ENCODE measurements around the gene SSTR4.

- TF ChIP-seq, protein P1, sequence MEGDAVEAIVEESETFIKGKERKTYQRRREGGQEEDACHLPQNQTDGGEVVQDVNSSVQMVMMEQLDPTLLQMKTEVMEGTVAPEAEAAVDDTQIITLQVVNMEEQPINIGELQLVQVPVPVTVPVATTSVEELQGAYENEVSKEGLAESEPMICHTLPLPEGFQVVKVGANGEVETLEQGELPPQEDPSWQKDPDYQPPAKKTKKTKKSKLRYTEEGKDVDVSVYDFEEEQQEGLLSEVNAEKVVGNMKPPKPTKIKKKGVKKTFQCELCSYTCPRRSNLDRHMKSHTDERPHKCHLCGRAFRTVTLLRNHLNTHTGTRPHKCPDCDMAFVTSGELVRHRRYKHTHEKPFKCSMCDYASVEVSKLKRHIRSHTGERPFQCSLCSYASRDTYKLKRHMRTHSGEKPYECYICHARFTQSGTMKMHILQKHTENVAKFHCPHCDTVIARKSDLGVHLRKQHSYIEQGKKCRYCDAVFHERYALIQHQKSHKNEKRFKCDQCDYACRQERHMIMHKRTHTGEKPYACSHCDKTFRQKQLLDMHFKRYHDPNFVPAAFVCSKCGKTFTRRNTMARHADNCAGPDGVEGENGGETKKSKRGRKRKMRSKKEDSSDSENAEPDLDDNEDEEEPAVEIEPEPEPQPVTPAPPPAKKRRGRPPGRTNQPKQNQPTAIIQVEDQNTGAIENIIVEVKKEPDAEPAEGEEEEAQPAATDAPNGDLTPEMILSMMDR (IDR thresholded peaks at IDR 0.05), result no peak
- no peak for TF ChIP-seq POLR2A (IDR thresholded peaks at IDR 0.05)
- TF ChIP-seq POLR2AphosphoS5 (IDR thresholded peaks at IDR 0.05), result no peak
Measured at GRCh38 chr20:23028392-23028791, 6.7 kb upstream of the SSTR4 start.
